Transverse colon (tissue), 3 donors: ENCODE measurements around the gene SCYL2.

Source experiments
- CTCF ChIP-seq, 5 experiments: fragments of 200-600 bp in 3 of 5; fragments of 450-650 bp in 2 of 5; sonication (generic) in 3 of 5; IDR thresholded peaks; 1 replicate in 2 of 5; 2 replicates in 3 of 5; pipeline ENCODE4 v1.5.1; 2016 to 2017; ENCODE audit warnings: antibody characterized with exemption in 5 of 5, inconsistent platforms in 3 of 5, mild to moderate bottlenecking in 2 of 5, moderate library complexity in 1 of 5
- EP300 ChIP-seq: sonication (generic); formaldehyde crosslinking; IDR thresholded peaks from one replicate; pipeline ENCODE4 v1.6.1; 2017; ENCODE audit warnings: antibody characterized with exemption, low read depth
- POLR2A ChIP-seq: fragments of 450-650 bp; IDR thresholded peaks from one replicate; pipeline ENCODE4 v1.6.1; 2016; ENCODE audit warnings: antibody characterized with exemption, mild to moderate bottlenecking, moderate library complexity

DNA sequence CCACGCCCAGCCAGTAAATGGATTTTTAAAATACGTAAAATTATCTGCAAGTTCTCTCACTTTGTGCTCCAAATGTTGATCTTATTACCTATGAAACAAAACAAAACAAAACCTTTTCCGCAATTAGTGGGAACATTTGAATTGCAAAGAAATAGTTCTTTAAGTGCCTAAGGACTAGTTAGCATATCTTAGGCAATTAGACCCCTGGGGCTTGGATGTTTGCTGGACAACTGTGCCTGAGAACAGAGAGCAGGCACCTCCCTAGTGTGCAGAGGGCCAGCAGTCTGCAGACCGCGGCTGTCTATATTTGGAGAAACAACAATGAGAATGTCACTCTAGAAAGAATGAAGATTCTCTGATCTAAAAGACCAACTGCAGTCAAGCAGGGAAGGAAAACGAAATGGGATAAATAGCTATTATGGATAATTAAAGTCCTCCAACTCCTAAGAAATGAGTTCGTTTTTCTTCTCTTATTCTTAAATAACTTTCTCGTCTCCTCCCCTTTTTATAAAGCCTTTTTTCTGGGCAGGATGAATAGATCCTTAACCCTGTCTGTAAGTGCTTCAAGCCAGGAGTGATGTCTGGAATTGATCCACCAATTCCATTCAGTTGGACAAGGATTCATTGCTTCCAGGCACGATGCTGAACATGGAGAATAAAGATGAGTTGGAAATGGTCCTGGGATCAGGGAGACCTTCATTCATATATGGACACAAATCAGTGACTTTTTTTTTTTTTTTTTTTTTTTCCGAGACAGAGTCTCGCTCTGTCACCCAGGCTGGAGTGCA is 106.1 kb downstream of the SCYL2 start:
- TF ChIP-seq CTCF (IDR thresholded peaks at IDR 0.05) (no peak), EP300 (no peak), POLR2A (no peak)
